SK-N-SH treated with all-trans-retinoic acid at 6 μM for 48 hours (cell line): Measurements from ENCODE around the gene GLRA2.
"Not testable (repeated sequence)": the region's sequence is repeated elsewhere in the genome, so short reads cannot be mapped to it uniquely, and the experiment has no call there.

ENCODE experiments used
- ARNTL ChIP-seq: fragments of 450-650 bp; formaldehyde crosslinking; IDR thresholded peaks from 2 replicates; pipeline ENCODE4 v1.5.0; 2020; ENCODE audit warnings: low read depth, mild to moderate bottlenecking, moderate library complexity, borderline replicate concordance
- CREB5 ChIP-seq: fragments of 250-450 bp; sonication (Bioruptor Pico); IDR thresholded peaks from 2 replicates; pipeline ENCODE4 v1.5.1; 2020; ENCODE audit warnings: low read depth, mild to moderate bottlenecking, moderate library complexity
- GLIS3 ChIP-seq: fragments of 250-450 bp; sonication (Bioruptor Pico); IDR thresholded peaks from 2 replicates; pipeline ENCODE4 v1.5.0; 2020; ENCODE audit warnings: mild to moderate bottlenecking, moderate library complexity
- ISL1 ChIP-seq: fragments of 250-450 bp; sonication (Bioruptor Pico); IDR thresholded peaks from 2 replicates; pipeline ENCODE4 v2.1.2; 2022; ENCODE audit warnings: mild to moderate bottlenecking, moderate library complexity
- PATZ1 ChIP-seq: fragments of 250-450 bp; sonication (Bioruptor Pico); IDR thresholded peaks from 2 replicates; pipeline ENCODE4 v1.8.0; 2020; ENCODE audit warnings: mild to moderate bottlenecking, moderate library complexity, borderline replicate concordance
- PPARA ChIP-seq: fragments of 250-450 bp; sonication (Bioruptor Pico); IDR thresholded peaks from 2 replicates; pipeline ENCODE4 v1.5.0; 2020; ENCODE audit warnings: mild to moderate bottlenecking, borderline replicate concordance
- RARB ChIP-seq: fragments of 250-450 bp; sonication (Bioruptor Pico); IDR thresholded peaks from 2 replicates; pipeline ENCODE4 v1.8.0; 2021; ENCODE audit warnings: mild to moderate bottlenecking, moderate library complexity
- ZFP30 ChIP-seq: fragments of 450-650 bp; formaldehyde crosslinking; IDR thresholded peaks from 2 replicates; pipeline ENCODE4 v1.5.0; 2022; ENCODE audit warnings: mild to moderate bottlenecking, moderate library complexity
- ZNF70 ChIP-seq: fragments of 450-650 bp; formaldehyde crosslinking; IDR thresholded peaks from 2 replicates; pipeline ENCODE4 v1.5.0; 2020; ENCODE audit warnings: mild to moderate bottlenecking, moderate library complexity
- ZNF8 ChIP-seq: fragments of 450-650 bp; formaldehyde crosslinking; IDR thresholded peaks from 2 replicates; pipeline ENCODE4 v1.5.0; 2020; ENCODE audit warnings: mild to moderate bottlenecking, moderate library complexity
- TF ChIP-seq, protein P1 (sequence below): fragments of 250-450 bp; sonication (Bioruptor Pico); IDR thresholded peaks from 2 replicates; pipeline ENCODE4 v1.8.0; 2021; ENCODE audit warnings: low read depth, mild to moderate bottlenecking, moderate library complexity, borderline replicate concordance

DNA sequence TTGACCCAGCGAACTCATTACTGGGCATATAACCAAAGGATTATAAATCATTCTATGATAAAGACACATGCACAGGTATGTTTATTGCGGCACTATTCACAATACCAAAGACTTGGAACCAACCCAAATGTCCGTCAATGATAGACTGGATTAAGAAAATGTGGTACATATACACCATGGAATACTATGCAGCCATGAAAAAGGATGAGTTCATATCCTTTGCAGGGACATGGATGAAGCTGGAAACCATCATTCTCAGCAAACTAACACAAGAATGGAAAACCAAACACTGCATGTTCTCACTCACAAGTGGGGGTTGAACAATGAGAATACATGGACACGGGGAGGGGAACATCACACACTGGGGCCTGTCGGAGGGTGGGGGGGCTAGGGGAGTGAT lies 83.1 kb downstream of the GLRA2 start:
- not testable (repeated sequence) for TF ChIP-seq ZNF70, RARB, PATZ1, ZNF8, ISL1, CREB5, GLIS3, PPARA, ARNTL, ZFP30 (CRISPR knock-in tag)
- TF ChIP-seq, protein P1, sequence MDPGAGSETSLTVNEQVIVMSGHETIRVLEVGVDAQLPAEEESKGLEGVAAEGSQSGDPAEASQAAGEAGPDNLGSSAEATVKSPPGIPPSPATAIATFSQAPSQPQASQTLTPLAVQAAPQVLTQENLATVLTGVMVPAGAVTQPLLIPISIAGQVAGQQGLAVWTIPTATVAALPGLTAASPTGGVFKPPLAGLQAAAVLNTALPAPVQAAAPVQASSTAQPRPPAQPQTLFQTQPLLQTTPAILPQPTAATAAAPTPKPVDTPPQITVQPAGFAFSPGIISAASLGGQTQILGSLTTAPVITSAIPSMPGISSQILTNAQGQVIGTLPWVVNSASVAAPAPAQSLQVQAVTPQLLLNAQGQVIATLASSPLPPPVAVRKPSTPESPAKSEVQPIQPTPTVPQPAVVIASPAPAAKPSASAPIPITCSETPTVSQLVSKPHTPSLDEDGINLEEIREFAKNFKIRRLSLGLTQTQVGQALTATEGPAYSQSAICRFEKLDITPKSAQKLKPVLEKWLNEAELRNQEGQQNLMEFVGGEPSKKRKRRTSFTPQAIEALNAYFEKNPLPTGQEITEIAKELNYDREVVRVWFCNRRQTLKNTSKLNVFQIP (CRISPR knock-in tag), result not testable (repeated sequence)
